Measurements from ENCODE around the gene WDR89. TPM values are rescaled to one million over a fixed set of nuclear protein-coding genes. Genes with fewer than 3 reads are reported as not detected.

WDR89 gene
- total and polyA plus RNA-seq, 9 of the 15 experiments (the other 6 are each of a cell fraction or from before 2014, with no cell fraction given), result 9.3 to 25.6 (median 16.2) TPM

DNA sequence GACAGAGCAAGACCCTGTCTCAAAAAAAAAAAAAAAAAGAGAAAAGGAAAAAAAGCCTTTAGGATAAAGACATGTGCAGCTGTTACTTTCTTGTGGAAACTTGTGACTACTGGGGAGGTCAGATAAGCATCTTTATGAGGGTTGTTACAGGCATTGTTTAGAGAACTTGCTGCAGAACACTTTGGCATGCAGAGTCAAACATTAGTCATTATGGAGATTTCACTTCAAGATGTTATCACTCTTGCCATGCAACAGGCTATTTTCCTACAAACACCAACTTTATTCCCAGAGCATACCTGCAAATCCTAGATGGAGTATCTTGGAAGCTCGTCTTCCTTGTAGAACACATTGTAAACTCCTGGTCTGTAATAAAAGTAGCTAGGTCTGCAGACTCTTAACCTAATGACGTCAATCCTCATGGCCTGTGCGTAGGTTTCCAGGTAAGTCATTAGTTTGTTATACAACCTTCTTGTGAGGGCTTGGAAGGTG is 36.3 kb upstream of the WDR89 start (continued):
- no peak for TF ChIP-seq RBBP5 (IDR thresholded peaks at IDR 0.05; ENCODE audit: borderline replicate concordance, insufficient read depth, low read length, poor library complexity, severe bottlenecking)
- peak; percentile 58; the same call in 1 of the 2 replicates for TF ChIP-seq ZNF239 (CRISPR knock-in tag; IDR thresholded peaks at IDR 0.05)

DNA sequence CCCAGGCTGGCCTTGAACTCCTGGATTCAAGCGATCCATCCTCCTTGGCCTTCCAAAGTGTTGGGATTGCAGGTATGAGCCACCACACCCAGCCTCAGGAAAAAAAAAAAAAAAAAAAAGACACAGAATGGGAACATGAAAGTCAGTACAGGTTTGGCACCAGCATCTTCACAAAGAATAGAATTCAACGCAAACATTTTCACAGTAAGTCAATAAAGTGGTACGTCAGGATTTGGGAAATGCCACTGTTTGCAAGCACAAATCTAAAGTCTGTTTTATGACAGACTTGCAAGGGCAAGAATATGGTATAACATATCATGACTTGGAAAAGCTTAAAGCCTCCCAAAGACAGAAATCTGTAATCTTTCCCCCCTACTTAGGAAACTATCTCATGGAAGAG is 34.9 kb upstream of the WDR89 start:
- ATAC-seq, result no peak
- no peak overlapping the region for H3K4me2 ChIP-seq (ENCODE audit: insufficient read depth, low read length)
- POLR2A ChIA-PET, result no interaction called here
- H3K9me3 ChIP-seq (replicated peaks; ENCODE audit: control insufficient read depth, insufficient read depth, low read depth, low read length), result no peaks in the 10 kb centered on the region
- BruUV-seq (replicated peaks), result no TSS peak
- H3K79me2 ChIP-seq (ENCODE audit: control insufficient read depth, insufficient read depth, low read length), result no peaks in the 10 kb centered on the region
- DNase-seq (ENCODE audit: extremely low read depth in 1 of 4, low spot score in 3 of 4), result no peak
- CTCF ChIA-PET (ENCODE audit: low intra/inter-chr PET ratio), result no interaction called here
- no peak overlapping the region for H3K27ac ChIP-seq (ENCODE audit: extremely low read depth, low read depth, low read length)
- H3K9ac ChIP-seq (ENCODE audit: insufficient read depth in 1 of 2, low read depth in 2 of 2, low read length in 2 of 2), result no peak overlapping the region
- H3K4me1 ChIP-seq (replicated peaks in 1 of 2; ENCODE audit: control insufficient read depth in 2 of 2, insufficient read depth in 2 of 2, low read length in 2 of 2), result no peaks in the 10 kb centered on the region; a peak in 1 of 5 replicates
- no peaks in the 10 kb centered on the region for H3K27me3 ChIP-seq (ENCODE audit: control insufficient read depth in 2 of 2, insufficient read depth in 2 of 2, low read length in 2 of 2)
- H4K20me1 ChIP-seq (replicated peaks; ENCODE audit: control insufficient read depth, insufficient read depth, low read length), result no peaks in the 10 kb centered on the region
- in situ Hi-C loops (cut with MboI), result no loop called here
- H3K36me3 ChIP-seq (ENCODE audit: control insufficient read depth, insufficient read depth, low read length), result no peaks in the 10 kb centered on the region
- no peak for TF ChIP-seq KLF1 (tag; IDR thresholded peaks at IDR 0.05)
- TF ChIP-seq HOXB6 (CRISPR knock-in tag; IDR thresholded peaks at IDR 0.05; ENCODE audit: borderline replicate concordance), result no peak
- TF ChIP-seq, protein P1, sequence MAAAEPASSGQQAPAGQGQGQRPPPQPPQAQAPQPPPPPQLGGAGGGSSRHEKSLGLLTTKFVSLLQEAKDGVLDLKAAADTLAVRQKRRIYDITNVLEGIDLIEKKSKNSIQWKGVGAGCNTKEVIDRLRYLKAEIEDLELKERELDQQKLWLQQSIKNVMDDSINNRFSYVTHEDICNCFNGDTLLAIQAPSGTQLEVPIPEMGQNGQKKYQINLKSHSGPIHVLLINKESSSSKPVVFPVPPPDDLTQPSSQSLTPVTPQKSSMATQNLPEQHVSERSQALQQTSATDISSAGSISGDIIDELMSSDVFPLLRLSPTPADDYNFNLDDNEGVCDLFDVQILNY (CRISPR knock-in tag; IDR thresholded peaks at IDR 0.05), result no peak
- no peak for TF ChIP-seq FOXJ2 (tag; IDR thresholded peaks at IDR 0.05)
- TF ChIP-seq, protein P2, sequence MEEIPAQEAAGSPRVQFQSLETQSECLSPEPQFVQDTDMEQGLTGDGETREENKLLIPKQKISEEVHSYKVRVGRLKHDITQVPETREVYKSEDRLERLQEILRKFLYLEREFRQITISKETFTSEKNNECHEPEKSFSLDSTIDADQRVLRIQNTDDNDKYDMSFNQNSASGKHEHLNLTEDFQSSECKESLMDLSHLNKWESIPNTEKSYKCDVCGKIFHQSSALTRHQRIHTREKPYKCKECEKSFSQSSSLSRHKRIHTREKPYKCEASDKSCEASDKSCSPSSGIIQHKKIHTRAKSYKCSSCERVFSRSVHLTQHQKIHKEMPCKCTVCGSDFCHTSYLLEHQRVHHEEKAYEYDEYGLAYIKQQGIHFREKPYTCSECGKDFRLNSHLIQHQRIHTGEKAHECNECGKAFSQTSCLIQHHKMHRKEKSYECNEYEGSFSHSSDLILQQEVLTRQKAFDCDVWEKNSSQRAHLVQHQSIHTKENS (CRISPR knock-in tag; IDR thresholded peaks at IDR 0.05), result no peak
- no peak for TF ChIP-seq TCF3 (CRISPR knock-in tag; IDR thresholded peaks at IDR 0.05)
- TF ChIP-seq POU5F1 (IDR thresholded peaks at IDR 0.05; ENCODE audit: borderline replicate concordance, low read depth, low read length, partially characterized antibody), result no peak
- TF ChIP-seq, protein P3, sequence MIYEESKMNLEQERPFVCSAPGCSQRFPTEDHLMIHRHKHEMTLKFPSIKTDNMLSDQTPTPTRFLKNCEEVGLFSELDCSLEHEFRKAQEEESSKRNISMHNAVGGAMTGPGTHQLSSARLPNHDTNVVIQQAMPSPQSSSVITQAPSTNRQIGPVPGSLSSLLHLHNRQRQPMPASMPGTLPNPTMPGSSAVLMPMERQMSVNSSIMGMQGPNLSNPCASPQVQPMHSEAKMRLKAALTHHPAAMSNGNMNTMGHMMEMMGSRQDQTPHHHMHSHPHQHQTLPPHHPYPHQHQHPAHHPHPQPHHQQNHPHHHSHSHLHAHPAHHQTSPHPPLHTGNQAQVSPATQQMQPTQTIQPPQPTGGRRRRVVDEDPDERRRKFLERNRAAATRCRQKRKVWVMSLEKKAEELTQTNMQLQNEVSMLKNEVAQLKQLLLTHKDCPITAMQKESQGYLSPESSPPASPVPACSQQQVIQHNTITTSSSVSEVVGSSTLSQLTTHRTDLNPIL (CRISPR knock-in tag; IDR thresholded peaks at IDR 0.05), result no peak
- no peak for TF ChIP-seq HNRNPUL1 (IDR thresholded peaks at IDR 0.05; ENCODE audit: low read length)
- TF ChIP-seq, protein P4, sequence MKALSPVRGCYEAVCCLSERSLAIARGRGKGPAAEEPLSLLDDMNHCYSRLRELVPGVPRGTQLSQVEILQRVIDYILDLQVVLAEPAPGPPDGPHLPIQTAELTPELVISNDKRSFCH (CRISPR knock-in tag; IDR thresholded peaks at IDR 0.05), result no peak
- TF ChIP-seq, protein P4 (tag; IDR thresholded peaks at IDR 0.05), result no peak
- no peak for TF ChIP-seq KAT7 (CRISPR knock-in tag; IDR thresholded peaks at IDR 0.05; ENCODE audit: borderline replicate concordance)
- TF ChIP-seq SMC3 (conservative IDR thresholded peaks at IDR 0.05; ENCODE audit: insufficient read depth, low read depth, low read length), result no peak
- no peak overlapping the region for H3K4me3 ChIP-seq
- H2AFZ ChIP-seq (ENCODE audit: low read depth, low read length), result no peak overlapping the region
- H3K9me1 ChIP-seq (ENCODE audit: control insufficient read depth, insufficient read depth, low read length), result no peaks in the 10 kb centered on the region
- intact Hi-C loops (cut with micrococcal nuclease), result no loop called here
- FAIRE-seq, result no peak
- 85% methylated on average over 3 of the region's 3 CpGs for WGBS (ENCODE audit: insufficient coverage, low coverage, missing lambda C conversion rate)
